Lower leg skin (tissue), 4 donors: ENCODE measurements around the gene FARP1. TPM values are rescaled to one million over a fixed set of nuclear protein-coding genes. Genes with fewer than 3 reads are reported as not detected.

Experiments used
- DNase-seq, 2 donors: peaks; one replicate each; pipeline ENCODE4 v3.0.0-alpha.2; 2019; ENCODE audit warnings: low spot score in 2 of 2
- H3K4me3 ChIP-seq: fragments of 200-600 bp; sonication (generic); 2 replicates; pipeline ENCODE4 v1.5.1; 2017; ENCODE audit warnings: mild to moderate bottlenecking, low read depth; ENCODE audit not compliant: poor library complexity, severe bottlenecking
- CTCF ChIP-seq, 3 donors: fragments of 450-650 bp; IDR thresholded peaks; one replicate each; pipeline ENCODE4 v1.5.1; 2016; ENCODE audit warnings: antibody characterized with exemption in 3 of 3, mild to moderate bottlenecking in 3 of 3, moderate library complexity in 2 of 3
- POLR2A ChIP-seq, 2 donors: fragments of 450-650 bp; IDR thresholded peaks; one replicate each; pipeline ENCODE4 v1.6.1; 2016 to 2017; ENCODE audit warnings: antibody characterized with exemption in 2 of 2, mild to moderate bottlenecking in 1 of 2, moderate library complexity in 1 of 2
- WGBS, 2 donors: methylation state at CpG; one replicate each; pipeline ENCODE4 v1.1.5; 2018; 5-methylcytosine and 5-hydroxymethylcytosine counted together
- intact Hi-C: fragments of 100-400 bp; cut with DNase I; formaldehyde crosslinking; loops from one replicate; pipeline ENCODE4 v1.15.0; 2023; ENCODE audit warnings: low total_unique reads
- total RNA-seq, 4 donors: library from RNA; depleted of rRNA; stranded (reverse); fragments of >200 nt; gene quantifications; one replicate each; pipeline ENCODE4 v1.1.0, GENCODE V29; 2016

FARP1 gene
- total RNA-seq, 4 donors from 2014 or later = 4.9 to 26.2 (median 13.3) TPM

GRCh38 chr13:98346904-98347636, 204.2 kb downstream of the FARP1 start:
- DNase-seq = peak in 1 of 2 donors; percentile 5
- H3K4me3 ChIP-seq = no peak overlapping the region
- 89 to 92% methylated on average over 10 of the region's 10 CpGs for WGBS, 2 donors
- intact Hi-C loops = no loop called here
- TF ChIP-seq POLR2A (IDR thresholded peaks at IDR 0.05) (no peak), CTCF (IDR thresholded peaks at IDR 0.05) (no peak)

GRCh38 chr13:98347756-98348155, 204.9 kb downstream of the FARP1 start:
- H3K4me3 ChIP-seq = no peak overlapping the region
- WGBS, 2 donors = 78 to 89% methylated on average over 1 of the region's 1 CpG
- DNase-seq = no peak
- TF ChIP-seq CTCF (IDR thresholded peaks at IDR 0.05) (no peak), POLR2A (IDR thresholded peaks at IDR 0.05) (no peak)
- intact Hi-C loops = no loop called here

GRCh38 chr13:98348466-98349200, 205.7 kb downstream of the FARP1 start:
- DNase-seq = peak in 1 of 2 donors; percentile 28
- TF ChIP-seq POLR2A (IDR thresholded peaks at IDR 0.05) = no peak
- TF ChIP-seq CTCF (IDR thresholded peaks at IDR 0.05) = no peak
- H3K4me3 ChIP-seq = no peak overlapping the region
- intact Hi-C loops = no loop called here
- WGBS, 2 donors = 63 to 68% methylated on average over 16 of the region's 16 CpGs

- intact Hi-C loops = no loop called here
- no peak overlapping the region for H3K4me3 ChIP-seq
- DNase-seq = peak in 1 of 2 donors; percentile 74
- TF ChIP-seq POLR2A (IDR thresholded peaks at IDR 0.05) (no peak), CTCF (IDR thresholded peaks at IDR 0.05) (no peak)
- 91 to 94% methylated on average over 11 of the region's 11 CpGs for WGBS, 2 donors
Observed at GRCh38 chr13:98349731-98350305, 206.9 kb downstream of the FARP1 start.

- DNase-seq = peak in 1 of 2 donors; percentile 67
- intact Hi-C loops = no loop called here
- TF ChIP-seq POLR2A (IDR thresholded peaks at IDR 0.05) = no peak
- no peak for TF ChIP-seq CTCF (IDR thresholded peaks at IDR 0.05)
- WGBS, 2 donors = 74 to 94% methylated on average over 9 of the region's 9 CpGs
- H3K4me3 ChIP-seq = no peak overlapping the region
Observed at GRCh38 chr13:98350746-98351330, 207.9 kb downstream of the FARP1 start.
